Bronchial epithelial cell (primary cell): Measurements from ENCODE around the gene ARHGAP10. TPM values are rescaled to one million over a fixed set of nuclear protein-coding genes. Genes with fewer than 3 reads are reported as not detected.

Source experiments
- DNase-seq: peaks from one replicate; pipeline ENCODE4 v3.0.0-alpha.2; 2010; ENCODE audit warnings: low read depth
- FAIRE-seq: peaks from 2 replicates; lab custom pipeline; 2011; peaks lifted over from hg19 to GRCh38; lab: Jason Lieb, UNC
- H3K27me3 ChIP-seq: 2 replicates; pipeline ENCODE4 v1.5.1; 2011; ENCODE audit warnings: low read length; ENCODE audit not compliant: control insufficient read depth, insufficient read depth
- H3K36me3 ChIP-seq: 2 replicates; pipeline ENCODE4 v1.5.1; 2011; ENCODE audit warnings: low read length; ENCODE audit not compliant: control insufficient read depth, insufficient read depth
- H3K4me3 ChIP-seq: 2 replicates; pipeline ENCODE4 v1.5.1; 2011; ENCODE audit warnings: mild to moderate bottlenecking, low read depth, low read length, control low read depth
- total RNA-seq: library from RNA; depleted of rRNA; stranded (reverse); fragments of >200 nt; gene quantifications from 2 replicates; pipeline ENCODE4 v1.2.1, GENCODE V29; 2014
- TF ChIP-seq, protein P1 (sequence below): IDR thresholded peaks from 2 replicates; pipeline ENCODE4 v1.5.1; 2011; ENCODE audit warnings: mild to moderate bottlenecking, moderate library complexity, low read length, control low read depth, inconsistent platforms; ENCODE audit not compliant: insufficient read depth, severe bottlenecking

ARHGAP10 gene
- total RNA-seq, 1 donor from 2014 or later, result 8.4 TPM

- Histone ChIP-seq H3K27me3 (no peaks in the 10 kb centered on the region), H3K4me3 (no peak overlapping the region), H3K36me3 (no peaks in the 10 kb centered on the region)
- TF ChIP-seq, protein P1, sequence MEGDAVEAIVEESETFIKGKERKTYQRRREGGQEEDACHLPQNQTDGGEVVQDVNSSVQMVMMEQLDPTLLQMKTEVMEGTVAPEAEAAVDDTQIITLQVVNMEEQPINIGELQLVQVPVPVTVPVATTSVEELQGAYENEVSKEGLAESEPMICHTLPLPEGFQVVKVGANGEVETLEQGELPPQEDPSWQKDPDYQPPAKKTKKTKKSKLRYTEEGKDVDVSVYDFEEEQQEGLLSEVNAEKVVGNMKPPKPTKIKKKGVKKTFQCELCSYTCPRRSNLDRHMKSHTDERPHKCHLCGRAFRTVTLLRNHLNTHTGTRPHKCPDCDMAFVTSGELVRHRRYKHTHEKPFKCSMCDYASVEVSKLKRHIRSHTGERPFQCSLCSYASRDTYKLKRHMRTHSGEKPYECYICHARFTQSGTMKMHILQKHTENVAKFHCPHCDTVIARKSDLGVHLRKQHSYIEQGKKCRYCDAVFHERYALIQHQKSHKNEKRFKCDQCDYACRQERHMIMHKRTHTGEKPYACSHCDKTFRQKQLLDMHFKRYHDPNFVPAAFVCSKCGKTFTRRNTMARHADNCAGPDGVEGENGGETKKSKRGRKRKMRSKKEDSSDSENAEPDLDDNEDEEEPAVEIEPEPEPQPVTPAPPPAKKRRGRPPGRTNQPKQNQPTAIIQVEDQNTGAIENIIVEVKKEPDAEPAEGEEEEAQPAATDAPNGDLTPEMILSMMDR, result no peak
- no peak for FAIRE-seq
- DNase-seq, result no peak
These were observed 211.3 kb downstream of the ARHGAP10 start for GRCh38 chr4:147943159-147943638.

DNA sequence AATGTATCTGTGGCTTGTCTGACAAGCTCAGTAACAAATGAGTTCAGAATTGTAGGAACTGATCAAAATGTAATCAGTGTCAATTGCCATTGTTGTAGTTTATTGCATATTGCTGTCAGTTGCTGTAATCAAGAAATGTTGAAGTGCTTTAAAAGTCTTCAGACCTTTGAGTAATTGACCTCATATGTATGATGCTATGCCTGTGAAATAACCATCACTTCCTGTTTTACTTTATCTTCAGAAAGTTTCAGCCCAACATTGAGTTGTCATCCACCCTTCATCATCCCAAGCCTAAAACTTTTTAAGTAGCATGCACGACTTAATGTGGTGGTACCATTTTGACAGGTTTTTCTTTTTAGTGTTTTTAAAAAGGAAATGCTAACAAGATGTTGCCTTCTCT, 212.4 kb downstream of the ARHGAP10 start:
- Histone ChIP-seq H3K27me3 (no peaks in the 10 kb centered on the region), H3K36me3 (no peaks in the 10 kb centered on the region), H3K4me3 (no peak overlapping the region)
- TF ChIP-seq, protein P1, result no peak
- FAIRE-seq, result no peak
- no peak for DNase-seq

GRCh38 chr4:147944670-147945260, 212.9 kb downstream of the ARHGAP10 start:
- Histone ChIP-seq H3K36me3 (no peaks in the 10 kb centered on the region), H3K27me3 (no peaks in the 10 kb centered on the region), H3K4me3 (no peak overlapping the region)
- DNase-seq (no peak), FAIRE-seq (peak; percentile 55)
- TF ChIP-seq, protein P1, result no peak

DNA sequence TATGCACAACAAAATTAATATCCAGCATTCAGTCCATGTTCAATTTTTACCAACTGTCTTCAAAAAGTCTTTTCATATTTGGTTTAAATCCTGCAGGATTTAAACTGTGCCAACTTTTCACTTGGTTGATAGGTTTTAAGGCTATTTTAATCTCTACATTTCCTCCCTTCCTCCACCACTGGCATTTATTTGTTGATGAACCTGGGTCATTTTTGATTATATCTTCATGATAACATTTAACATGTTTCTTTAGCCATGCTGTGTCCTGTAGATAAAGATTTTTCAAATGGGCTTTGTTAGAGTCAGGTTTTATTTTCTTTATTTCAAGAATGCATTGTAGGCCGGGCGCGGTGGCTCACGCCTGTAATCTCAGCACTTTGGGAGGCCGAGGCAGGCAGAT, 216.4 kb downstream of the ARHGAP10 start:
- H3K27me3 ChIP-seq, result no peaks in the 10 kb centered on the region
- TF ChIP-seq, protein P1, result no peak
- DNase-seq, result no peak
- FAIRE-seq, result no peak
- no peak overlapping the region for H3K4me3 ChIP-seq
- H3K36me3 ChIP-seq, result no peaks in the 10 kb centered on the region

GRCh38 chr4:147950261-147950660, 218.4 kb downstream of the ARHGAP10 start:
- TF ChIP-seq, protein P1, result no peak
- Histone ChIP-seq H3K27me3 (no peaks in the 10 kb centered on the region), H3K36me3 (no peaks in the 10 kb centered on the region), H3K4me3 (no peak overlapping the region)
- FAIRE-seq, result no peak
- DNase-seq, result no peak

DNA sequence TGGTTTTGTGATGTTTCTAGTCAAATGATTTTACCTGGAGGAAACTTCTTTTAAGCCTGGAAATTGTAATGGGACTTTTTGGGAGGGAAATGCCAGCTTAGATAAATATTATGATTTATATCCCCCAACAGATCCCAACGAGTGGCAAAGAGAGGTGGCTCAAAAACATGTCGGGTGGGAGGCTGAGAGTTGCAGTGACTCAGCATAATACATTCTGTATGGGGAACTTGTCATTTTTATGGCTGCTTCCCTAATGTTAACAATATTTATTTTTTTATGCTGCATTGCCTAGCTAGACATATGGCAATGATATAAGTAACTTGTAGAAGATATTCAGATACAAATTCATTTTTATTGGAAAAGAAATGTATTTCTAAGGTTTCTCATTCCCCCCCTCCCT, 219.0 kb downstream of the ARHGAP10 start:
- FAIRE-seq, result no peak

More for the DNA sequence above, 219.0 kb downstream of the ARHGAP10 start:
- H3K36me3 ChIP-seq, result no peaks in the 10 kb centered on the region
- H3K4me3 ChIP-seq, result no peak overlapping the region
- no peaks in the 10 kb centered on the region for H3K27me3 ChIP-seq
- no peak for DNase-seq
- TF ChIP-seq, protein P1, result no peak
